Measurements from ENCODE around the gene S100A4.
A peak's percentile ranks its signal among the peaks of the same experiment; 100 is the strongest.
"Not testable (repeated sequence)": the region's sequence is repeated elsewhere in the genome, so short reads cannot be mapped to it uniquely, and the experiment has no call there.

Gene S100A4

DNA sequence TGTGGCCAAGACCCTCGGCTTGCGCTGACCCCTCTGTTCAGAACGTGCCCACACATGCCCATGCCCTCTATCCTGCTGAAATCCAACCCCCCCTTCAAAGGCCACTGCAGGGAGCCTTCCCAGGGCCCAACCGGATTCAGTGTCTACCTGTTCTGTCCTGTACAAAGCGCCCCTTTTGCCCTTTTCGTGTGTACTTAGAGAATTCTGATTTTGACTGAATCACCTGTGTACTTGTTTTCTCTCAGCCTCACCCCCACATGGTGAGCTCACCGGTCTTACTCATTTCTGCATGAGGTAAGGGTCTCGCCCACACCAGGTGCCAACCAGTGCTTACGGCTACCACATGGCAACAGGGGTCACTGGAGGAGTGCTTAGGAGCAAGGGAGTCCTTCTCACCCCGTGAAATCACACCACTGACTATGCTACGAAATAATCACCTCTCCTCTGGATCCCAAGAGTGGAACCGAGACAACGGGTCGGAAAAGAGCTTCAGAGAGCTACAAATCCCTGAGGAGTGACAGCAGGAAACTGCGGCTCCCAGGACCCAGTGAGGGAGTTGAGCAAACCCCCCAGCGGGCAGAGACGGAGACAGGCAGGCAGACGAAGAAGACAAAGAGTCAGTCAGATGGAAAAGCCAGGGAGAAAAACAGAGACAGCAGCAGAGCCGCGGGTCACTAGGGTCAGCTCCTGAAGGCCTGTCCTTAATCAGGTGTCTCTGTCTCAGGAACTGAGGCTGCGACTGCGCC lies 22.2 kb upstream of the S100A4 start:
- DNase-seq (ENCODE audit: low read depth in 1 of 2, low spot score in 1 of 2), result peak; percentile 9 to 33

DNA sequence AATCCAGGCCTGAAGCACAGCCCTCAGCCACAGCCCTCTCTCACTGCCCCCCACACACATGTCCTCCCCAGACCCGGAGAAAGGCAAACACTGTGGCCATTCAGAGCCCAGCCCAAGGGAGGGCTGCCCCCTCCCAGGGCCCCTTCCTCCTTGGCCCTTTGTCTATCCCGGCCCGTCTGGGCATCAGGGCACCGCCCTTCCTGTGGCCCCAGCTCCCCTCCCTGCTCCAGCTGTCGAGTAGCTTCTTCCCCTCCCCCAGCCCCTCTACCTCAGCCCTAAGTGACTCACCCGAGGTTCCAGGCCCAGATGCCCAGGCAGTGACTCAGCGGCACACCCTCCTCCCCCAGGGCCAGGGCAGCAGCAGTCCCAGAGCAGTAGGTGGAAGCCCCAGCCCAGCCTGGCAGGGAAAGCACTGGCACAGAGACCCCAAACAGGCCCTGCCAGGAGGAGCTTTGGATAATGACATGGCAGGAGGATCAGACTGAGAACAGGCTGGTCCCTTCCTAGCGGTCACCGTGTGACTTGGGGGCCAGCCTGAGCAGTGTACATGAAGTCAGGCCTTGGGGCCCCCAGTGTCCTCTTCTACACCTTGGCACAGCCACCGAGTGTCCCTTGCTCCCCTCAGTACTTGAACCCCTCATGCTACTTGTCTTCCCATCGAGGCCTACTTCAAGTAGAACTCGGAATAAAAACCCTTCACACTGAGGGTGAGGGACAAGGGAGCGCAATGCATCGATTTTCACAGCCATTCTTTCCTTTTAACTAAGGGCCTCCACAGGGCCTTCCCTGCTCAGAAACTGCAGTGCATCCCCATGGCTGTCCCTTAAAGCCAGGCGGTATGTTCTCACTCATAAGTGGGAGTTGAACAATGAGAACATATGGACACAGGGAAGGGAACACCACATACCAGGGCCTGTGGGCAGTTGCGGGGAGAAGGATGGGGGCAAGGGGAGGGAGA lies 21.1 kb upstream of the S100A4 start:
- DNase-seq (ENCODE audit: low read depth in 1 of 2, low spot score in 1 of 2), result peak; percentile 61 to 86

DNA sequence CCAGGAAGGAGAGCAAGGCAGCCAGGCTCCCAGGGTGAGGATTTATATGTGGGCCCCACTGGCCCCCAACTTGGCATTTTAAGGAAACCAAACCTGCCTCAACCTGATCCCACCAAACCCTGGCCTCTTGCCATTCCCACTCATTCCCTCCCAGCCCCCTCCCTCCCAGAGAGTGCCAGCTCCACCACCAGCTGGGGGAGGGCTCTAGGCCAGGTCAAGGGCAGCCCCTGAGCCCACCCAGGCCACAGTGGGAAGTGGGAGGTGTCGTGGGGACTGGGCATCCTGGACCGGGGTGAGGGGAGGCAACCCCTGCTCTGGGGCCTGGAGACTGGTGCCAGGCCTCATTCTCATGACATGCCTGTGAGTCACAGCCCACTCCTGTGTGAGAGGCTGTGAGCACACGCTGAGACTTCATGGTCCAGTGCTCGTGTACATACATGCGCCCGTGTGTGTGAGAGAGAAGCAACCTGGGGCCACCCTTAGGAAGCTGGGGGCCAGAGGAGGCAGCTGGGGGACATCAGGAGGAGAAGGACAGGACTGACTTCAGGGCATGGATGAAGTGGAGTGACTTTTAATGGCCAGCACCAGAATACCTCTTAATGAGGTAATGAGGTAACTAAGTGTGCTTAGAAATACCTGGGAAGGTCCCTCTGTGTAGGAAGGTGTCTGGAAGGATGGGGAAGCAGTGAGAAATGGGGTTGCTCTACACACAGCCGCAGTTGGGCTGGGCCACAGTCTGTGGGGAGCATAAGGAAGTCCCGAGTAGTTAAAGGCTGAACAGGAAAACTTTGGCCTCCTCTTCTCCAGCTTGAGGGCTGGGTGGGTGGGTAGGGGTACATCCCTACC lies 20.1 kb upstream of the S100A4 start, which contains the start of gene S100A2:
TSS of gene S100A2 (minus strand) at position 316 of the 846 bp plus-strand sequence. CDS start 1,967 bp downstream, outside the sequence.
- DNase-seq (ENCODE audit: low read depth in 1 of 2, low spot score in 1 of 2), result peak in 1 of 2 donors; percentile 17

DNA sequence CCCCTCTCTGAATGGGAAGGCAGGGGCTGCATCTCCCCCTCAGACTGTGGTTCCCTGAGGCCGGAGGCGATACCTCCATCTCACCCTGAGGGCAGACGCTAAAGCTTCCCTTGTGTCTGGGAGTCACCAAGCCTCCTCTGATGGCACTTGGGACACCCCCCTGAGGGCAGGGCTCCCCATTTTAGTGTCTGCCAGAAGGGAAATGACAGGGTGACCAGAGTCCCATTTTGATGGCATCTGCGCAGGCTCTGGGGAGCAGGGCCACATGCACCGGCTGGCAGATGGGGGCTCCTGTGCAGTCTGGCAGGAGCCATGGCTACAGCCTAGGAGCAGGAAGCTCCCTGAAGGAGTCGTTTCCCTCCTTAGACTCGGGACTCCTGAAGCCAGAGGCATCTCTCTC lies 18.4 kb upstream of the S100A4 start:
- no peak for DNase-seq (ENCODE audit: low read depth in 1 of 2, low spot score in 1 of 2)

DNA sequence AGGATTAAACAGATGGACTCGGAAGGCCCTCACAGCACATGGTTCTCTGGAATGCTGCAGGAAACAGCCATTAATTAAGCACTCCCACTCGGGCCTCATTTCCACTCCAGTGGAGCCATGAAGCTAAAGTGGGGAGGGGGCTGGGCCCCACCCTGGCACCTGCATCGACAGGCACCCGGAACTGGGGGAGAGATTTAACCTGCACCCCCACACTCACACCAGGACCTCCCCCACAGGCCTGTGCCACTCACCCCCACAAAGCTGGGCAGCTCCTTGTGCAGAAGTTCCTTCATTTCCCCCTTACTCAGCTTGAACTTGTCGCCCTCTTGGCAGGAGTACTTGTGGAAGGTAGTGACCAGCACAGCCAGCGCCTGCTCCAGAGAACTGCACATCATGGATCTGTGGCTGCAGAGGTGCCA lies 17.9 kb upstream of the S100A4 start:
- no peak for DNase-seq (ENCODE audit: low read depth in 1 of 2, low spot score in 1 of 2)

DNA sequence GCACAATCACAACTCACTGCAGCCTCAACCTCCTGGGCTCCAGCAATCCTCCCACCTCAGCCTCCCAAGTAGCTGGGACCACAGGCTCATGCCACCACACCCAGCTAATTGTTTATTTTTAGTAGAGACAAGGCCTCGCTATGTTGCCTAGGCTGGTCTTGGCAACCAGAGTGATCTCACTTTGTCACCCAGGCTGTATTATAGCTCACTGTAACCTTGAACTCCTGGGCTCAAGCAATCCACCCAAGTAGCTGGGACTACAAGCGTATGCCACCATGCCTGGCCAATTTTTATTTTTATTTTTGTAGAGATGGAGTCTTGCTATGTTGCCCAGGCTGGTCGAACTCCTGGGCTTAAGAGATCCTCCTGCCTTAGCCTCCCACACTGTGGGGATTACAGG lies 16.4 kb upstream of the S100A4 start:
- DNase-seq (ENCODE audit: low read depth in 1 of 2, low spot score in 1 of 2), result not testable (repeated sequence)

DNA sequence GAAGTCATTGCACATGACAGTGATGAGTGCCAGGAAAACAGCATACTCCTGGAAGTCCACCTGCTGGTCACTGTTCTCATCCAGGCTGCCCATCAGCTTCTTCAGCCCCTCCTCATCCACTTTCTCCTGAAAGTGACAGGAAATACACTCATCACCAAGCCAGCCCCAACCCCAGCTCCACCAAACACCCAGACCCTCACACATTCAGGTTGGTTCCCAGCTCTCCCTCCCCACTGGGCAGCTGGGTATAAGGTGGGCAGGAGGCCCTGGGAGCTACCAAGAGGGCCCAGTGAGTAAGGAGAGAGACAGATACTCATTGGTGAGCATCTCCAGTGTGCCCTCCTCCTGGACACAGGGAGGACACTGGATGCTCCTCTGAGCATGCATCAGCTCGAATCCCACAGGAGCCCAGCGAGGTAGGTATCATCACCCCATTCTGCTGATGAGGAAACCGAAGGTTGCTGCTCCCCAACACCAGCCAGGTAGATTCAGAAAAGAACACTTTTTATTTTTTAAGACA lies 15.9 kb upstream of the S100A4 start:
- no peak for DNase-seq (ENCODE audit: low read depth in 1 of 2, low spot score in 1 of 2)

DNA sequence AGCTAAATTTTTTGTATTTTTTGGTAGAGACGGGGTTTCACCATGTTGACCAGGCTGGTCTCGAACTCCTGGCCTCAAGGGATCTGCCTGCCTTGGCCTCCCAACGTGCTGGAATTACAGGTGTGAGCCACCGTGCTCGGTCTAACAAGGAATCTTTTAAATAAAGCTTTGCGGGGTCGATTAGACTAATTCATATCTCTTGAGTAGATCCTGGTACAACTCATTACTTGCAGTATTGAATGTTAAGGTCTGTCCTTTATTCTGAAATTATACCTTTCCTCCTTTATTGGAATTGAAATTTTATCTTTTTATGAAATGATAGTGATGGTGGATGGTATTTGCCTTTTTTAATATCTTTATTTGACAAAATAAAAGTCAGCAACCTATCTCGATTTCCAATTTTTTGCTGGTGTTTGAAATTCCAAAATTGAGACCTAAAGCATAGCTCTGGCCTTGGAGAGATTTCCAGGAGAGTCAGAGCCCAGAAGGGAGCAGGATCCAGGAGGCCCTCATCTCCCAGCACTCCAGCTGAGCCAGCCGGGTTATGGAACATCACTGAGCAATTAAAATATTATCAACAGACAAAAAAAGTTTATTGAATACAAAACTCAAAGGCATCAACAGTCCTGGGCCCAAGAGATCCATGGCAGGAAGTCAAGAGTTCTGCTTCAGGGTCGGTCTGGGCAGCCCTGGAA lies 15.3 kb upstream of the S100A4 start:
- no peak for DNase-seq (ENCODE audit: low read depth in 1 of 2, low spot score in 1 of 2)

DNA sequence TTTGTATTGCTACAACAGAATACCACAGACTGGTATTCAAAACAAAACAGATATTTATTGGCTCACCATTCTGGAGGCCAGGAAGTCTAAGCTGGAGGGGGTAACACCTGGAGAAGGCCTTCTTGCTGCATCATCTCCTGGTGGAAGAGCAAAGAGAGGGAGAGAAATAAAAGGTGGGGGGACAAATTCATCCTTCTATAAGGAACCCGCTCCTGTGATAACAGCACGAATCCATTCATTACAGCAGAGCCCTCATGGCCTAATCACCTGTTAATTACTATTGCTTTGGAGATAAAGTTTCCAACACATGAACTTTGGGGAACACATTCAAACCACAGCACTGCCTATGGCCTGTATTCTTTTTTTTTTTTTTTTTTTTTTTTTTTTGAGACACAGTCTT lies 14.6 kb upstream of the S100A4 start:
- DNase-seq (ENCODE audit: low read depth in 1 of 2, low spot score in 1 of 2), result no peak

DNA sequence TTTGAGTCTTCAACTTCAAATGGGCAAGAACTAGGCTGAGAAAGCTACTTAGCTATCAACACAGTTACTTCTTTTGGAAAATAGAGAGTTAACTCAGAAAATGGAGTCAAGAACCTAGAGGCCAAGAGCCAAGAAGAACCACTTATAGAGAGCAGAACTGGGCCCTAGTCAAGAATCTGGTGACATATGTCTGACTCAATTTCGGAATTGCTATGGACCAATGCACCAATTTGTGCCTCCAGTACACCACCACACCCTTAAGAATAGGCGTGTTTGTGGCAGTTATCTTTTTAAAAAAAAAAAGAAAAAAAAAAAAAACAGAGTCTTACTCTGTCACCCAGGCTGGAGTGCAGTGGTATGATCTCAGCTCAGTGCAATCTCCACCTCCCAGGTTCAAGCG lies 12.3 kb upstream of the S100A4 start:
- DNase-seq (ENCODE audit: low read depth in 1 of 2, low spot score in 1 of 2), result no peak

DNA sequence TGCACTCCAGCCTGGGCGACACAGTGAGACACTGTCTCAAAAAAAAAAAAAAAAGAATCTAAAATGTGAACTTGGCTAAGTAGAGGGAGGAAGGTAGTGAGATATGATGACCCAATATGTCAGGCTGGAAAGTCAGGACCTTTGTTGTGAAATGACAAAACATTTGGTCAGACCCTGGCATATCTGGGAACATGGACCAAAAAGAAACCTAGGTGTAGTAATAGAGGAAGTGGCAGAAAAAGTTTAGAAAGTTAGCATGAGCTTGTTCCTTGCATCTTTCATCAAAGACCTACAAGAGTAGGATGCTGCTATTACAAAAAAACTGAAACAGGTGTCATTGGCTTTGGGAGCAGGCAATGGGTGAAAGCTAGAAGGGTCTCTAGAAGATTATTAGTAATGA lies 10.7 kb upstream of the S100A4 start:
- no peak for DNase-seq (ENCODE audit: low read depth in 1 of 2, low spot score in 1 of 2)

DNA sequence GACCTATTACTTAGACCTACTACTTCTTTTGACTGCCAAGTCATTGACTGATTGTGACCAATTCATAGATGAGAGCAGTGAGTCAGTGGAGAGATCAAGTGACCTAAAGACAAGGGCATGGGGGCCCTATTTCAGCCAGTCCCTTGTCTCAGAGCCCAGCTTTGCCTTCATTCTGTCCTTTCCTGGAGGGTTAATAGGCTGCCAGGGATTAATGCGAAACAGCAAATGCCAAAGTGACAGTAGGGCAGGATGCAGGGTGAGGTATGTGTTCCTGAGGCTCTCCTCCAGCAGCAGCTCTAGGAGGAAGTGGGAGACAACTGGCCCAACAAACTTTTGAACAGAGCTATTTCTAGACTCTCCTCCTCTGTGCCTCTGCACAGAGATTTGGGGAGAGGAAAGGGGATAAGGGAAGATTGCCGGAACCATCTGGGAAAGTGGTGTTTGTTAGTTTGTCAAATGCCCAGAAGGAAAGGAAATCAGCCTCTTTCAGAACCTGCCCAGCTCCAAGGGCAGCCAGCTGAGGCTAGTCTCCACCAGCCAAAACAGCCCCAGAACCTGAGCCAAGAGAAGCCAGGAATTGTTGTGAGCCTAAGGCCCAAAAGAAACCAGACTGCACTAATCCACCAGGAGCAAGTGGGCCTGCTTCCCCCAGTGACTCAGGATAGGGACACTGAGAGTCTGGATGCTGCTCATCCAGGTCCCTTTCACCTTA lies 8.4 kb upstream of the S100A4 start:
- DNase-seq (ENCODE audit: low read depth in 1 of 2, low spot score in 1 of 2), result no peak

DNA sequence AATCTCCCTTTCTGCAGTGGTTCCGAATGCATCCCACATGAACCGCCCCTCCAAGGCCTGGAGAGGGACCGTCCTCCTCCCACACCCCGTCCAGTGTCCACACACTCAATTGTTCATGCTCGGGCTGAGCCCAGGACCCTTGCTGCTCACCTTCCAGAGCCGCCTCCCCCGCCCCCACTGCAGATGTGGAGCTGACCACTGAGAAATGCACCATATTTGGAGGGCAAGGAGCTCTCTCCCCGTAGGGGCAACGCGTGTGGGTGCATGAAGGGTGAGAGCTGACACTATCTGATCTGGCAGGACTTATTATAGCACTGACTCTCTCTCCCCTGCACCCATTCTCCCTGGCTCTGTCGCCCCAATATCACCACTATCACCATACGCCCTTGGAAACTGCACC lies 7.5 kb upstream of the S100A4 start:
- DNase-seq (ENCODE audit: low read depth in 1 of 2, low spot score in 1 of 2), result no peak

DNA sequence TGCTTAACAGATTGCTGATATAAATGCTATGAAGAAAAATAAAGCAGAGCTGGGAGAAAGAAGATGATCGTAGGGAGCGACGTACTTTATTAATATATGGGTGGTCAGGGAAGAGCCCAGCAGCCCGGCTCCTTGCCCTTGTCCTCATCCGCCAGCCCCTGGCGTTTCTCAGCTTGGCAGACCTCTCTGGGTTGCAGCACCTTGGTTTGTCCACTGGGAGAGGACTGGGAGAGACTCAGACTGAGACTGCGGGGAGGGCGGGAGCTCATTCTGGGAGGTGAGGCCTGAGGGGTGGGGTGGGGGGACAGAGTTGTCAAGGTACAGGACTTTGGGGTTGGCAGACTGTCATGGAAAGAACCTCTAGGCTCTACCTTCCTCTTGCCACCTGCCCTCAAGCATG lies 6.7 kb upstream of the S100A4 start:
- DNase-seq (ENCODE audit: low read depth in 1 of 2, low spot score in 1 of 2), result no peak

DNA sequence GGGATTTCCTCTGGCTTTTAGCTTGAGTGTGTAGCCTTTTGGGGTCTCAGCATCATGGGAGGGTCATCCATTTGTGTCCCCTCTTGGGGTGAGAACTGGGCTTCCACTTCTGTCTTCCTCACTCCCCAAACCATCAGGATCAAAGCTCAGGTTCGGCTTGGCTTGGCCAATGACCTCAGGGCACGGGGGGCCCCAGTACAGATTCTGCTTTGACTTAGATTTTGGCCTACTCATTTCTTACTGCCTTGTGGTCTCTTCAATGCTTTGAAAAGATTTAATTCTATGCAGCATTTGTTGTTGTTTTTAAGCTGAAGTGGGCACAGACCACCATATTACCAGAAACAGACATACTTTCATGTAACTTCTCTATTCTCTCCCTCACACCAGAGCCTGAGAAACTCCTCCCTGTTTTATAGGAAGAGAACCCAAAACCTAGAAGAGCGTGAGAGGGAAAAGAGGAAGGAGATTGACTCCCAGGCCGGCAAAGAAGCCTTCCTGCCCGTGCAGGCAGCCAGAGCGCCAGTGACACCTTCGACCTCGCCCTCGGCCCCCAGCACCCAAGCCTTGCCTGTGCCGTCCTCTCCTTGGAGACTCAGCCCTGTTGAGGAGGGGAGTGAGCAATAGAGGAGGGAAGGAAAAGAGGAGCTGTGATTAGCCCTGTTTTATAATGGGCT lies 5.4 kb upstream of the S100A4 start:
- DNase-seq (ENCODE audit: low read depth in 1 of 2, low spot score in 1 of 2), result no peak

DNA sequence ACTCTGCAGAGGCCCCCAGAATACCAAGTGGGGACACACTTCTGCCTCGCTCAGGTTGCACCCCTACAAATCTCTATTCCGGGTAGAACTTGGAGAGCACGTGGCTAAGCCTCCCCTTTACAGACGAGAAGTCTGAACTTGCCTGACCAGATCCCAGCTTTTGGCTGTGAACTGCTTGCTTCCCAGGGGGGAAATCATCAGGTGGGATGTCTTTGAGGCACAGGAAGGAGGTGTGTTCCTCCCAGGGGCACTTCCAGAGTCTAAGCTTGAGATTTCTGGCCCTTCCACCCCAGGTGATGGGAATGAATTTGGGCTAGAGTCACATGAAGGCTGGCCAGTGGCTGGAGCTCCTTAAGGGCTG lies 4.8 kb upstream of the S100A4 start:
- DNase-seq (ENCODE audit: low read depth in 1 of 2, low spot score in 1 of 2), result no peak

DNA sequence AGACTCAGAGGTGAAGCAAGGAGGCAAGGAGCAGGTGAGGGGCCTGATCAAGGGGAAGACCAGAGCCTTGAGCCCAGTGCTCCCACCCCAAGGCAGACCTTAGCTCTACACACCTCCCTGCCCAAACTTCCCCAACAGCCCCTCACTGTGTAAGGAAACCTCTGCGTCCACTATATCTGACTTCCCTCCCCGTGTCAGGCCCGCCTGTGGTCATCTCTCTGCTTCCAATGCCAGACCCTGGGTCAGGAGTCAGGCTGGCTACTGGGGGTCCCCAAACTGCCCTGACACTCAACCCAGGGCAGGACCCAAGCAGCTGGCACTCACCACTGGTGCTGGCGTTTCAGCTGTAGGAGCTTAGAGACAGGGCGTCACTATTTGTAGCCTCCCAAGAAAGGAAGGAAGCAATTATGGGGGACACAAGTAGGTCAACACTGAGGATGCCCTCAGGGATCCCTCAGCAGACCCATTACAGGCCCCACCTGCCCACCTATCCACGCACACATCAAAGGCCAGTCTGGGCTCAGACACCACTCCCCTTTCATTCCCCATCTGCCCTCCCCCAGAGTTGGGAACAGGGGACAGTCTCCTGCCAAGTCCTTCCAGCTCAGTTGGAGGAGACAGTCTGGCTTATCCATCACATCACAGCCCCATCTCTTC lies 4.3 kb upstream of the S100A4 start:
- DNase-seq (ENCODE audit: low read depth in 1 of 2, low spot score in 1 of 2), result no peak

DNA sequence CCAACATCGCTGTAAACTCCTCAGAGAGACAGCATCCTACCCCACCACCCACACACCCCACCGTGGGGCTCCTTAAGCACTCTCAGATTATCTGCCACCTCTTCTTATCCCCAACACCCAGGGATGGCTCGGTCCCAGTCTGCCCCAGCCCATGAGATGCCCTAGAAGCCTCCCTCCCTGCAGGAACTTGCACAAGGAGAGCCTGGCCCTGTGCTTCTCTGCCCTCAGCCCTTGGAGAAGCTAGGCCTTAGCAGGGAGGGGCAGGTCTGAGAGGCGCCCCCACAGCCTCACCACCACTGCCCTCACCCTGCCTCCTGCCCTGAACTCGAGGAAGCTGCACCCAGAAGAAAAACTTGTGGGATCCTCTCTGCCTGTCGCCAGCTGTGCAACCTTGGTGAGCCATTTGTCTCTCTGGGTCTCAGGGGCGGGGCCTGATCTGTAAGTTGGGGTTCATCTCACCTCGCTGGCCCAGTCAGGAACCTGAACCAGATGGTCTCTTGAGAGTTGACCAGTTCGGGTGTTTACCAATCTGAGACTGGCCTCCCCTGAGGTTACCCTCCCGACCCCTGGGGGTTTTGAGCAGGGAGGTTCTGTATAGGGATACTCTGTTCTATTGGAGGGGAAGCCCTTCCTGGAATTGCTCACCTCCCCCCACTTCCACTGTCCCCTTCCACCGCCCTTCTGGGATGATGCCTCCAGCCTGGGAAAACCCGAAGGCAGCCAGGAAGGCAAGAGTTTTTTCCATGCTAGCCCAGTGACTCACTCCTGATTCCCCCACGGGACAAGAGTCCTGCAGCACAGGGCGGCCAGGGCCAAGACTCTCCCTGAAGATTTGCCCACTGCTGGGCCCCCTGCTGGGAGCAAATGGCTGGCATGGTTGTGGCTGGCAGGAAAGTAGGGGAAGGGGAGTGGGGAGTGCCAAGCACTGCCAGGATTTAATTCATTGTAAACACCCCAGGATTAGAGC lies 3.4 kb upstream of the S100A4 start, which contains the start of gene S100A3:
TSS of gene S100A3 (minus strand) at position 537 of the 967 bp plus-strand sequence. CDS start 773 bp downstream, outside the sequence.
- no peak for DNase-seq (ENCODE audit: low read depth in 1 of 2, low spot score in 1 of 2)

Measured in activated CD4-positive, alpha-beta T cell treated with anti-CD3 and anti-CD28 coated beads, Interleukin-2, amount 50 U/mL, for 24 hours (primary cell).